SJCRH30 (cell line): ENCODE results near the gene ABTB1. TPM values are rescaled to one million over a fixed set of nuclear protein-coding genes. Genes with fewer than 3 reads are reported as not detected.
A peak's percentile ranks its signal among the peaks of the same experiment; 100 is the strongest.

Experiments
- DNase-seq, 2 experiments: peaks; one replicate each; pipeline ENCODE4 v3.0.0-alpha.2; 2015 to 2020
- H3K27ac ChIP-seq: fragments of 250-450 bp; sonication (Bioruptor Pico); 2 replicates; pipeline ENCODE4 v1.5.1; 2020; ENCODE audit warnings: mild to moderate bottlenecking, moderate library complexity
- H3K27me3 ChIP-seq: fragments of 250-450 bp; sonication (Bioruptor Pico); 2 replicates; pipeline ENCODE4 v1.5.1; 2020; ENCODE audit warnings: mild to moderate bottlenecking, moderate library complexity
- H3K36me3 ChIP-seq: fragments of 250-450 bp; sonication (Bioruptor Pico); 2 replicates; pipeline ENCODE4 v1.5.1; 2020; ENCODE audit warnings: mild to moderate bottlenecking, moderate library complexity
- H3K4me1 ChIP-seq: fragments of 250-450 bp; sonication (Bioruptor Pico); 2 replicates; pipeline ENCODE4 v1.5.1; 2020; ENCODE audit warnings: mild to moderate bottlenecking, moderate library complexity
- H3K4me3 ChIP-seq: fragments of 250-450 bp; sonication (Bioruptor Pico); 2 replicates; pipeline ENCODE4 v1.5.1; 2020; ENCODE audit warnings: mild to moderate bottlenecking, moderate library complexity
- H3K9me3 ChIP-seq: fragments of 250-450 bp; sonication (Bioruptor Pico); replicated peaks from 2 replicates; pipeline ENCODE4 v1.5.1; 2020; ENCODE audit warnings: mild to moderate bottlenecking, moderate library complexity
- total RNA-seq: library from RNA; depleted of rRNA; stranded (reverse); fragments of >200 nt; shearing (Covaris generic); gene quantifications from 2 replicates; pipeline ENCODE4 v1.2.3, GENCODE V29; 2014

Gene ABTB1
- total RNA-seq, 1 experiment from 2014 or later = 6.1 TPM

- Histone ChIP-seq H3K36me3 (no peaks in the 10 kb centered on the region), H3K27ac (no peak overlapping the region), H3K4me1 (peaks cover 14% of the 10 kb centered on the region), H3K4me3 (no peak overlapping the region), H3K9me3 (no peaks in the 10 kb centered on the region), H3K27me3 (no peaks in the 10 kb centered on the region)
- no peak for DNase-seq
Measured at GRCh38 chr3:127660621-127661251, 12.0 kb upstream of the ABTB1 start.

- H3K4me3 ChIP-seq = no peak overlapping the region
- no peak overlapping the region for H3K27ac ChIP-seq
- no peaks in the 10 kb centered on the region for H3K36me3 ChIP-seq
- DNase-seq = no peak
- H3K4me1 ChIP-seq = peaks cover 8% of the 10 kb centered on the region
- no peaks in the 10 kb centered on the region for H3K9me3 ChIP-seq
- no peaks in the 10 kb centered on the region for H3K27me3 ChIP-seq
Measured at GRCh38 chr3:127661600-127661999, 11.2 kb upstream of the ABTB1 start.

- Histone ChIP-seq H3K9me3 (no peaks in the 10 kb centered on the region), H3K4me1 (peaks cover 8% of the 10 kb centered on the region), H3K36me3 (no peaks in the 10 kb centered on the region), H3K27ac (no peak overlapping the region), H3K27me3 (no peaks in the 10 kb centered on the region), H3K4me3 (no peak overlapping the region)
- DNase-seq = no peak
Measured at GRCh38 chr3:127662001-127662469, 10.7 kb upstream of the ABTB1 start.

GRCh38 chr3:127663151-127663550 is 9.6 kb upstream of the ABTB1 start:
- Histone ChIP-seq H3K9me3 (no peaks in the 10 kb centered on the region), H3K36me3 (no peaks in the 10 kb centered on the region), H3K27ac (no peak overlapping the region), H3K4me3 (no peak overlapping the region), H3K27me3 (no peaks in the 10 kb centered on the region), H3K4me1 (peaks cover 8% of the 10 kb centered on the region)
- DNase-seq = no peak

- no peaks in the 10 kb centered on the region for H3K36me3 ChIP-seq
Measured at GRCh38 chr3:127665165-127665564, 7.6 kb upstream of the ABTB1 start.

GRCh38 chr3:127665586-127665985 is 7.2 kb upstream of the ABTB1 start:
- no peaks in the 10 kb centered on the region for H3K27me3 ChIP-seq
- H3K4me3 ChIP-seq = no peak overlapping the region
- H3K36me3 ChIP-seq = no peaks in the 10 kb centered on the region
- no peak for DNase-seq
- H3K9me3 ChIP-seq = no peaks in the 10 kb centered on the region
- H3K27ac ChIP-seq = no peak overlapping the region
- H3K4me1 ChIP-seq = no peaks in the 10 kb centered on the region

More at GRCh38 chr3:127665165-127665564, 7.6 kb upstream of the ABTB1 start:
- no peaks in the 10 kb centered on the region for H3K27me3 ChIP-seq
- H3K4me3 ChIP-seq = no peak overlapping the region
- no peaks in the 10 kb centered on the region for H3K4me1 ChIP-seq
- H3K27ac ChIP-seq = no peak overlapping the region
- H3K9me3 ChIP-seq = no peaks in the 10 kb centered on the region
- DNase-seq = no peak

- no peak for DNase-seq
- H3K9me3 ChIP-seq = no peaks in the 10 kb centered on the region
- no peaks in the 10 kb centered on the region for H3K4me1 ChIP-seq
- no peaks in the 10 kb centered on the region for H3K36me3 ChIP-seq
- no peaks in the 10 kb centered on the region for H3K27me3 ChIP-seq
- no peak overlapping the region for H3K4me3 ChIP-seq
- no peak overlapping the region for H3K27ac ChIP-seq
Measured at GRCh38 chr3:127666676-127667075, 6.1 kb upstream of the ABTB1 start.

GRCh38 chr3:127667119-127667681 is 5.6 kb upstream of the ABTB1 start:
- no peak overlapping the region for H3K4me3 ChIP-seq
- no peak overlapping the region for H3K27ac ChIP-seq
- no peaks in the 10 kb centered on the region for H3K36me3 ChIP-seq
- no peak for DNase-seq
- no peaks in the 10 kb centered on the region for H3K4me1 ChIP-seq
- H3K9me3 ChIP-seq = no peaks in the 10 kb centered on the region
- no peaks in the 10 kb centered on the region for H3K27me3 ChIP-seq

GRCh38 chr3:127668906-127669305 is 3.8 kb upstream of the ABTB1 start:
- H3K27me3 ChIP-seq = no peaks in the 10 kb centered on the region
- H3K9me3 ChIP-seq = no peaks in the 10 kb centered on the region
- no peaks in the 10 kb centered on the region for H3K36me3 ChIP-seq
- no peak for DNase-seq
- no peak overlapping the region for H3K27ac ChIP-seq
- H3K4me1 ChIP-seq = no peaks in the 10 kb centered on the region
- no peak overlapping the region for H3K4me3 ChIP-seq

- H3K36me3 ChIP-seq = no peaks in the 10 kb centered on the region
- DNase-seq = no peak
Measured at GRCh38 chr3:127669541-127670228, 3.1 kb upstream of the ABTB1 start.

GRCh38 chr3:127670229-127670559 is 2.6 kb upstream of the ABTB1 start:
- no peak overlapping the region for H3K27ac ChIP-seq
- H3K27me3 ChIP-seq = no peaks in the 10 kb centered on the region
- no peaks in the 10 kb centered on the region for H3K9me3 ChIP-seq
- no peak overlapping the region for H3K4me3 ChIP-seq
- H3K4me1 ChIP-seq = no peaks in the 10 kb centered on the region
- no peaks in the 10 kb centered on the region for H3K36me3 ChIP-seq
- DNase-seq = no peak

More at GRCh38 chr3:127669541-127670228, 3.1 kb upstream of the ABTB1 start:
- H3K27me3 ChIP-seq = no peaks in the 10 kb centered on the region
- H3K4me3 ChIP-seq = no peak overlapping the region
- H3K4me1 ChIP-seq = no peaks in the 10 kb centered on the region
- no peaks in the 10 kb centered on the region for H3K9me3 ChIP-seq
- no peak overlapping the region for H3K27ac ChIP-seq

GRCh38 chr3:127670761-127671522 is 1.8 kb upstream of the ABTB1 start:
- no peaks in the 10 kb centered on the region for H3K27me3 ChIP-seq
- H3K36me3 ChIP-seq = no peaks in the 10 kb centered on the region
- DNase-seq = no peak
- H3K4me1 ChIP-seq = no peaks in the 10 kb centered on the region
- H3K4me3 ChIP-seq = no peak overlapping the region
- no peaks in the 10 kb centered on the region for H3K9me3 ChIP-seq
- no peak overlapping the region for H3K27ac ChIP-seq

GRCh38 chr3:127671523-127672428 is 976 bp upstream of the ABTB1 start:
- peak in 1 of 2 experiments; percentile 50 for DNase-seq
- no peaks in the 10 kb centered on the region for H3K9me3 ChIP-seq
- H3K27ac ChIP-seq = peak overlapping the region; percentile 80
- H3K4me1 ChIP-seq = no peaks in the 10 kb centered on the region
- peak overlapping the region; percentile 75 for H3K4me3 ChIP-seq
- H3K36me3 ChIP-seq = no peaks in the 10 kb centered on the region
- H3K27me3 ChIP-seq = no peaks in the 10 kb centered on the region
